ENCODE measurements around the gene MOGAT3.
A peak's percentile ranks its signal among the peaks of the same experiment; 100 is the strongest.

MOGAT3 gene

GRCh38 chr7:101169838-101170551 lies 30.8 kb downstream of the MOGAT3 start:
- Histone ChIP-seq H3K27me3 (replicated peaks in 2 of 5; ENCODE audit: control insufficient read depth in 4 of 5, insufficient read depth in 5 of 5, low read length in 4 of 5) (peaks cover 5 to 99% (median 63%) of the 10 kb centered on the region in 5 experiments), H3K4me1 (ENCODE audit: control extremely low read depth in 1 of 4, control insufficient read depth in 4 of 4, insufficient read depth in 4 of 4, low read length in 3 of 4) (peaks cover 0 to 62% (median 47%) of the 10 kb centered on the region in 4 experiments), H3K36me3 (ENCODE audit: control insufficient read depth in 4 of 4, insufficient read depth in 4 of 4, low read length in 3 of 4) (no peaks in the 10 kb centered on the region), H3K9me3 (ENCODE audit: control extremely low read depth in 1 of 5, control insufficient read depth in 4 of 5, insufficient read depth in 2 of 5, low read depth in 1 of 5, low read length in 4 of 5) (no peaks in the 10 kb centered on the region), H3K27ac (ENCODE audit: insufficient read depth in 1 of 2, low read depth in 1 of 2, low read length in 2 of 2, poor library complexity in 1 of 2, severe bottlenecking in 2 of 2) (no peak overlapping the region), H3K4me3 (ENCODE audit: control insufficient read depth in 1 of 7, extremely low read depth in 1 of 7, insufficient read depth in 4 of 7, low read depth in 2 of 7, low read length in 6 of 7) (no peak overlapping the region)
- ChIA-PET CTCF (interaction anchor here (0.9 to 3.1 kb wide), 7 partner anchors 13 to 113 kb away, joined by 3 to 19 read pairs (median 4); no protein-coding TSS in a partner anchor), POLR2A (no interaction called here)
- peak; percentile 69 to 87 (median 85) for DNase-seq
- WGBS (ENCODE audit: insufficient coverage) = 3% methylated on average over 20 of the region's 33 CpGs

DNA sequence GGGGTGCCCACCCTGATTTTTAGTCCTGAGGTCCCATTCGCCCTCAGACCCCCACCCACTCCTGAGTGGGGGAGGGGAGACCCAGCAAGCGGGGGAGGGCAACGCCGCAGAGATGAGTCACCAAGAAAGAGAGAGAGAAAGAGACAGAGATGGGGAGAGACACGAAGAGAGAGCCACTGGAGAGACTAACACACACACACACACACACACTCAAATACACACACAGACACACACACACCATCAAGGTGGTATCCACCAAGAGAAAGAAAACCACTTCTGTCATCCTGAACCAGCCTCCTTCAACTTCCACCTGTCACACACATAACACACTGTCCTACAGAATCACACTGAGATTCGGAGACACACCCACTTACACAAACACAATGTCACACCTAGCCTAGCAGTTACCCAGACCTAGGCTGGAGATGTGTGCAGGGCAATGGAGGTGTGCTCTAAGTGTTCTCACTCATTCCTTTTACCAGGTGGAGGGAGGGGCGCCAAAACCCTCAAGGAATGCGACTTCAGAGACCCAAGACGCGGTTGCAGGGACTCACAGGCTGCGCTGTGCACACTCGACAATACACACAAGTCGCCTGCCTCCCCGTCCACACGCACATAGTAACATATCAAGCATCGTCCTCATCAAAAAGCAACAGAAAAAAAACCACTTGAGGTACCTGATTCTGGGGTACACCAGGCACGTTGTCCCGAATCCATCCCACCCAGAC lies 31.6 kb downstream of the MOGAT3 start:
- peak in 1 of 3 donors; percentile 28 for DNase-seq
- 0% methylated on average over 7 of the region's 18 CpGs for WGBS (ENCODE audit: insufficient coverage)
- ChIA-PET POLR2A (no interaction called here), CTCF (interaction anchor here (0.6 to 3.1 kb wide), 7 partner anchors 12 to 113 kb away, joined by 3 to 19 read pairs (median 3); no protein-coding TSS in a partner anchor)
- no peaks in the 10 kb centered on the region for H3K9me3 ChIP-seq (ENCODE audit: control extremely low read depth in 1 of 5, control insufficient read depth in 4 of 5, insufficient read depth in 2 of 5, low read depth in 1 of 5, low read length in 4 of 5)
- H3K4me1 ChIP-seq (ENCODE audit: control extremely low read depth in 1 of 4, control insufficient read depth in 4 of 4, insufficient read depth in 4 of 4, low read length in 3 of 4) = peaks cover 0 to 64% (median 48%) of the 10 kb centered on the region in 4 experiments
- H3K27me3 ChIP-seq (replicated peaks in 2 of 5; ENCODE audit: control insufficient read depth in 4 of 5, insufficient read depth in 5 of 5, low read length in 4 of 5) = peaks cover 5 to 99% (median 63%) of the 10 kb centered on the region in 5 experiments
- H3K36me3 ChIP-seq (ENCODE audit: control insufficient read depth in 4 of 4, insufficient read depth in 4 of 4, low read length in 3 of 4) = no peaks in the 10 kb centered on the region
- no peak overlapping the region for H3K27ac ChIP-seq (ENCODE audit: insufficient read depth in 1 of 2, low read depth in 1 of 2, low read length in 2 of 2, poor library complexity in 1 of 2, severe bottlenecking in 2 of 2)
- H3K4me3 ChIP-seq (ENCODE audit: control insufficient read depth in 1 of 7, extremely low read depth in 1 of 7, insufficient read depth in 4 of 7, low read depth in 2 of 7, low read length in 6 of 7) = no peak overlapping the region

- CTCF ChIA-PET = interaction anchor here (0.6 to 1.6 kb wide), 7 partner anchors 12 to 75 kb away, joined by 3 to 18 read pairs (median 3); no protein-coding TSS in a partner anchor
- no CpG with 5 or more reads among the region's 6 CpGs for WGBS (ENCODE audit: insufficient coverage)
- POLR2A ChIA-PET = interaction anchor here (0.6 kb wide), 1 partner anchor 85 kb away, joined by 4 read pairs; no protein-coding TSS in a partner anchor
- no peaks in the 10 kb centered on the region for H3K36me3 ChIP-seq (ENCODE audit: control insufficient read depth in 4 of 4, insufficient read depth in 4 of 4, low read length in 3 of 4)
- H3K4me3 ChIP-seq (ENCODE audit: control insufficient read depth in 1 of 7, extremely low read depth in 1 of 7, insufficient read depth in 4 of 7, low read depth in 2 of 7, low read length in 6 of 7) = no peak overlapping the region
- H3K27me3 ChIP-seq (replicated peaks in 2 of 5; ENCODE audit: control insufficient read depth in 4 of 5, insufficient read depth in 5 of 5, low read length in 4 of 5) = peaks cover 5 to 99% (median 65%) of the 10 kb centered on the region in 5 experiments
- H3K4me1 ChIP-seq (ENCODE audit: control extremely low read depth in 1 of 4, control insufficient read depth in 4 of 4, insufficient read depth in 4 of 4, low read length in 3 of 4) = peaks cover 0 to 64% (median 50%) of the 10 kb centered on the region in 4 experiments
- DNase-seq = no peak
- no peaks in the 10 kb centered on the region for H3K9me3 ChIP-seq (ENCODE audit: control extremely low read depth in 1 of 5, control insufficient read depth in 4 of 5, insufficient read depth in 2 of 5, low read depth in 1 of 5, low read length in 4 of 5)
- no peak overlapping the region for H3K27ac ChIP-seq (ENCODE audit: insufficient read depth in 1 of 2, low read depth in 1 of 2, low read length in 2 of 2, poor library complexity in 1 of 2, severe bottlenecking in 2 of 2)
These were observed 32.3 kb downstream of the MOGAT3 start for GRCh38 chr7:101168412-101169049.

GRCh38 chr7:101167645-101168411 lies 33.0 kb downstream of the MOGAT3 start:
- peaks cover 5 to 98% (median 65%) of the 10 kb centered on the region in 5 experiments for H3K27me3 ChIP-seq (replicated peaks in 2 of 5; ENCODE audit: control insufficient read depth in 4 of 5, insufficient read depth in 5 of 5, low read length in 4 of 5)
- H3K9me3 ChIP-seq (ENCODE audit: control extremely low read depth in 1 of 5, control insufficient read depth in 4 of 5, insufficient read depth in 2 of 5, low read depth in 1 of 5, low read length in 4 of 5) = no peaks in the 10 kb centered on the region
- H3K4me3 ChIP-seq (ENCODE audit: control insufficient read depth in 1 of 7, extremely low read depth in 1 of 7, insufficient read depth in 4 of 7, low read depth in 2 of 7, low read length in 6 of 7) = no peak overlapping the region
- DNase-seq = no peak
- H3K4me1 ChIP-seq (ENCODE audit: control extremely low read depth in 1 of 4, control insufficient read depth in 4 of 4, insufficient read depth in 4 of 4, low read length in 3 of 4) = peaks cover 0 to 64% (median 50%) of the 10 kb centered on the region in 4 experiments
- CTCF ChIA-PET = interaction anchor here (0.6 to 1.6 kb wide), 6 partner anchors 11 to 76 kb away, joined by 3 to 18 read pairs (median 4); no protein-coding TSS in a partner anchor
- POLR2A ChIA-PET = interaction anchor here (0.6 kb wide), 1 partner anchor 86 kb away, joined by 4 read pairs; no protein-coding TSS in a partner anchor
- 6% methylated on average over 7 of the region's 12 CpGs for WGBS (ENCODE audit: insufficient coverage)
- H3K27ac ChIP-seq (ENCODE audit: insufficient read depth in 1 of 2, low read depth in 1 of 2, low read length in 2 of 2, poor library complexity in 1 of 2, severe bottlenecking in 2 of 2) = no peak overlapping the region
- H3K36me3 ChIP-seq (ENCODE audit: control insufficient read depth in 4 of 4, insufficient read depth in 4 of 4, low read length in 3 of 4) = no peaks in the 10 kb centered on the region

DNA sequence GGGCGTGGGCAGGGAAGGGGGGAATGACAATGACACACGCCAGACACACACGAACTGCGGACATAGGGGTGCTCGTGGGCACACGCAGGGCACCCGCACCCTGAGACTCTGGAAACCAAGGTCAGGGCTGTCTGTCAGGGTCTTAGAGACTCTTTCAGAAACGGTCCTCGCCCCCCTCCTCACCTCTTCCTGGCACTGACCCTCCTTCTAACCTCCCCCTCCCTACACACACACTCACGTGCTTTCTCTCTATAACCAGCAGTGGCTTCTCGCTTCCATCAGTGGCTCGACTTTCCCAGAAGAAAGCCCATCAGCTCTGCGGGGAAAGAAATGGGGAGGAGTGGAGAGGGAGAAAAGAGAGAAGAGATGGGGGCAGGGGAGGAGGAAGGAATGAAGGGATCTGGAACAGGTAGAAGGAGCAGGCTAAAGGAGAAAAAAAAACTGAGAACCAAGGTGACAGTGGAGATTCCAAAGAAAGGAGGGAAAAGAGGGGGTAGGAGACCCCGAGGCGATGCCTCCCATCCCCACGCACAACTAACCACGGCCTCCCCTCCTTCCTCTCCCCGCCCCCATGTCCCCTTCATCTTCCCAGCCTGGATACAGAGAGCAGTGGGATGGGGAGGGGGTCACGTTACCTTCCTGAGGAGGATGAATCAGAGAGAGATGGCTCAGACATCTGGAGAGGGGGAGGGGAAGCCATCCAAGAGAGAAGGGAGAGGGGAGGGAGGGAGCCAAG lies 33.8 kb downstream of the MOGAT3 start:
- POLR2A ChIA-PET = no interaction called here
- no peak for DNase-seq
- Histone ChIP-seq H3K36me3 (ENCODE audit: control insufficient read depth in 4 of 4, insufficient read depth in 4 of 4, low read length in 3 of 4) (peaks cover 0 to 1% (median 0%) of the 10 kb centered on the region in 4 experiments), H3K27ac (ENCODE audit: insufficient read depth in 1 of 2, low read depth in 1 of 2, low read length in 2 of 2, poor library complexity in 1 of 2, severe bottlenecking in 2 of 2) (no peak overlapping the region), H3K27me3 (replicated peaks in 2 of 5; ENCODE audit: control insufficient read depth in 4 of 5, insufficient read depth in 5 of 5, low read length in 4 of 5) (peaks cover 5 to 98% (median 64%) of the 10 kb centered on the region in 5 experiments), H3K4me1 (ENCODE audit: control extremely low read depth in 1 of 4, control insufficient read depth in 4 of 4, insufficient read depth in 4 of 4, low read length in 3 of 4) (peaks cover 0 to 61% (median 48%) of the 10 kb centered on the region in 4 experiments), H3K4me3 (ENCODE audit: control insufficient read depth in 1 of 7, extremely low read depth in 1 of 7, insufficient read depth in 4 of 7, low read depth in 2 of 7, low read length in 6 of 7) (peak overlapping the region in 1 of 7 experiments; percentile 4), H3K9me3 (ENCODE audit: control extremely low read depth in 1 of 5, control insufficient read depth in 4 of 5, insufficient read depth in 2 of 5, low read depth in 1 of 5, low read length in 4 of 5) (no peaks in the 10 kb centered on the region)
- 0% methylated on average over 9 of the region's 19 CpGs for WGBS (ENCODE audit: insufficient coverage)
- CTCF ChIA-PET = no interaction called here

GRCh38 chr7:101166648-101166908 lies 34.3 kb downstream of the MOGAT3 start:
- H3K27me3 ChIP-seq (replicated peaks in 2 of 5; ENCODE audit: control insufficient read depth in 4 of 5, insufficient read depth in 5 of 5, low read length in 4 of 5) = peaks cover 5 to 96% (median 60%) of the 10 kb centered on the region in 5 experiments
- H3K27ac ChIP-seq (ENCODE audit: insufficient read depth in 1 of 2, low read depth in 1 of 2, low read length in 2 of 2, poor library complexity in 1 of 2, severe bottlenecking in 2 of 2) = no peak overlapping the region
- peak in 1 of 3 donors; percentile 60 for DNase-seq
- H3K4me3 ChIP-seq (ENCODE audit: control insufficient read depth in 1 of 7, extremely low read depth in 1 of 7, insufficient read depth in 4 of 7, low read depth in 2 of 7, low read length in 6 of 7) = no peak overlapping the region
- H3K36me3 ChIP-seq (ENCODE audit: control insufficient read depth in 4 of 4, insufficient read depth in 4 of 4, low read length in 3 of 4) = peaks cover 0 to 2% (median 0%) of the 10 kb centered on the region in 4 experiments
- POLR2A ChIA-PET = no interaction called here
- H3K4me1 ChIP-seq (ENCODE audit: control extremely low read depth in 1 of 4, control insufficient read depth in 4 of 4, insufficient read depth in 4 of 4, low read length in 3 of 4) = peaks cover 0 to 56% (median 43%) of the 10 kb centered on the region in 4 experiments
- CTCF ChIA-PET = interaction anchor here (1.1 kb wide), 1 partner anchor 277 kb away, joined by 4 read pairs; the partner anchor contains the start of gene UFSP1
- no peaks in the 10 kb centered on the region for H3K9me3 ChIP-seq (ENCODE audit: control extremely low read depth in 1 of 5, control insufficient read depth in 4 of 5, insufficient read depth in 2 of 5, low read depth in 1 of 5, low read length in 4 of 5)
- 0% methylated on average over 3 of the region's 11 CpGs for WGBS (ENCODE audit: insufficient coverage)

Data from common myeloid progenitor, CD34-positive (primary cell).